PFSK-1 (cell line): ENCODE results near the gene RAD51AP2.

Experiments
- FOXP2 ChIP-seq: optimal IDR thresholded peaks from 2 replicates; pipeline ENCODE3; 2011; ENCODE audit warnings: borderline replicate concordance, control low read depth, inconsistent platforms; ENCODE audit not compliant: insufficient read depth; ENCODE audit errors: extremely low read length, extremely low read depth
- POLR2AphosphoS5 ChIP-seq: IDR thresholded peaks from 2 replicates; pipeline ENCODE4 v1.6.1; 2012; ENCODE audit warnings: low read depth, mild to moderate bottlenecking, control low read depth, low read length, moderate library complexity
- SIN3A ChIP-seq: IDR thresholded peaks from 2 replicates; pipeline ENCODE4 v1.6.1; 2012; ENCODE audit warnings: mild to moderate bottlenecking, low read length, moderate library complexity, borderline replicate concordance; ENCODE audit not compliant: insufficient read depth
- TAF1 ChIP-seq: IDR thresholded peaks from 2 replicates; pipeline ENCODE4 v1.6.1; 2012; ENCODE audit warnings: low read length, control low read depth, borderline replicate concordance; ENCODE audit not compliant: insufficient read depth
- TF ChIP-seq, protein P1 (sequence below), 2 experiments: IDR thresholded peaks; 2 replicates each; pipeline versions ENCODE4 v1.6.1 to v1.8.0; 2011 to 2012; ENCODE audit warnings: low read depth in 2 of 2, low read length in 2 of 2, control low read depth in 1 of 2, inconsistent platforms in 1 of 2, mild to moderate bottlenecking in 1 of 2, moderate library complexity in 1 of 2; ENCODE audit not compliant: insufficient read depth in 1 of 2

DNA sequence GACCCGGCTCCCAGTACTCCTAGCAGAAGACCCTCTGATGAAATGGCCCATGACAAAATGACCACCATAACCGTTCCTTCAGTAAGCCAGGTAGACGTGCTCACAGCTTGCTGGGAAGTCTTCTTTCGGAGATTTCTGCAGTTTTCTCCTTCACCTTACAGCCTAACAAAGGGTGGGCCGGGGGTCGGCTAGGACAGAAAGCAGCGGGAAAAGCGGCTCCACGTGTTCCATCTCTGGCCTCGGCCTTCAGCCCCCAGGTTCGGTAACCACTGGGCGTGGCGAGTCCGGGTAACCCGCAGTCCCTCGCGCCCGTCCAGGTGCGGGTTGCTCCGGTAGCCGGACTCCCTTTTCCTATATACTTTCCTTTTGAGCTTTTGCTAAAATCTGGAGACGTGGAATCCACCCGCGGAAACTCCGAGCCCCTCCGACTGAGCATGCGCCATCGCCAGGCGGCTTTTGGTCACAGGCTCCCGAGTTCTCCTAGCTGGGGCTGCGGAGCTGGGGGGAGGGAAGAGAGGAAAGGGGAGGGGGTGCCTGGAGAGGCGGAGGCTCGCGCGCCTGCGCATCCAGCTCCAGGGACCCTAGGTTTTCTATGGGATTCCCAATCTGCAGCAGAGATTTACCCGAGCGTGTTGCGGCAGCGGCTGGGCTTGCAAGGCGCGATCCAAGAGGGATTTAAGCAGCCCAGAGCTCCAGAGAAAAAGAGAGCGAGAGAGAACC is 22.0 kb upstream of the RAD51AP2 start, which contains the start of gene VSNL1:
- TF ChIP-seq, protein P1, sequence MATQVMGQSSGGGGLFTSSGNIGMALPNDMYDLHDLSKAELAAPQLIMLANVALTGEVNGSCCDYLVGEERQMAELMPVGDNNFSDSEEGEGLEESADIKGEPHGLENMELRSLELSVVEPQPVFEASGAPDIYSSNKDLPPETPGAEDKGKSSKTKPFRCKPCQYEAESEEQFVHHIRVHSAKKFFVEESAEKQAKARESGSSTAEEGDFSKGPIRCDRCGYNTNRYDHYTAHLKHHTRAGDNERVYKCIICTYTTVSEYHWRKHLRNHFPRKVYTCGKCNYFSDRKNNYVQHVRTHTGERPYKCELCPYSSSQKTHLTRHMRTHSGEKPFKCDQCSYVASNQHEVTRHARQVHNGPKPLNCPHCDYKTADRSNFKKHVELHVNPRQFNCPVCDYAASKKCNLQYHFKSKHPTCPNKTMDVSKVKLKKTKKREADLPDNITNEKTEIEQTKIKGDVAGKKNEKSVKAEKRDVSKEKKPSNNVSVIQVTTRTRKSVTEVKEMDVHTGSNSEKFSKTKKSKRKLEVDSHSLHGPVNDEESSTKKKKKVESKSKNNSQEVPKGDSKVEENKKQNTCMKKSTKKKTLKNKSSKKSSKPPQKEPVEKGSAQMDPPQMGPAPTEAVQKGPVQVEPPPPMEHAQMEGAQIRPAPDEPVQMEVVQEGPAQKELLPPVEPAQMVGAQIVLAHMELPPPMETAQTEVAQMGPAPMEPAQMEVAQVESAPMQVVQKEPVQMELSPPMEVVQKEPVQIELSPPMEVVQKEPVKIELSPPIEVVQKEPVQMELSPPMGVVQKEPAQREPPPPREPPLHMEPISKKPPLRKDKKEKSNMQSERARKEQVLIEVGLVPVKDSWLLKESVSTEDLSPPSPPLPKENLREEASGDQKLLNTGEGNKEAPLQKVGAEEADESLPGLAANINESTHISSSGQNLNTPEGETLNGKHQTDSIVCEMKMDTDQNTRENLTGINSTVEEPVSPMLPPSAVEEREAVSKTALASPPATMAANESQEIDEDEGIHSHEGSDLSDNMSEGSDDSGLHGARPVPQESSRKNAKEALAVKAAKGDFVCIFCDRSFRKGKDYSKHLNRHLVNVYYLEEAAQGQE (IDR thresholded peaks at IDR 0.05; ENCODE audit: insufficient read depth in 1 of 2, low read depth in 2 of 2, low read length in 2 of 2) = no peak
- TF ChIP-seq TAF1 = no peak
- no peak for TF ChIP-seq POLR2AphosphoS5
- TF ChIP-seq SIN3A = no peak
- TF ChIP-seq FOXP2 = no peak
